Mammary epithelial cell (primary cell): ENCODE results near the gene SMARCD2.

ENCODE experiments used
- EZH2 ChIP-seq: IDR thresholded peaks from 2 replicates; pipeline ENCODE4 v1.6.1; 2012; ENCODE audit warnings: low read length, inconsistent platforms, borderline replicate concordance
- TF ChIP-seq, protein P1 (sequence below), 2 donors: IDR thresholded peaks in 1 of 2; conservative IDR thresholded peaks in 1 of 2; 2 replicates each; pipeline ENCODE4 v1.5.1; 2011 to 2012; ENCODE audit warnings: inconsistent platforms in 2 of 2, low read length in 2 of 2, mild to moderate bottlenecking in 2 of 2, control low read depth in 1 of 2, low read depth in 1 of 2; ENCODE audit not compliant: insufficient read depth in 1 of 2; ENCODE audit errors: extremely low read depth in 1 of 2

DNA sequence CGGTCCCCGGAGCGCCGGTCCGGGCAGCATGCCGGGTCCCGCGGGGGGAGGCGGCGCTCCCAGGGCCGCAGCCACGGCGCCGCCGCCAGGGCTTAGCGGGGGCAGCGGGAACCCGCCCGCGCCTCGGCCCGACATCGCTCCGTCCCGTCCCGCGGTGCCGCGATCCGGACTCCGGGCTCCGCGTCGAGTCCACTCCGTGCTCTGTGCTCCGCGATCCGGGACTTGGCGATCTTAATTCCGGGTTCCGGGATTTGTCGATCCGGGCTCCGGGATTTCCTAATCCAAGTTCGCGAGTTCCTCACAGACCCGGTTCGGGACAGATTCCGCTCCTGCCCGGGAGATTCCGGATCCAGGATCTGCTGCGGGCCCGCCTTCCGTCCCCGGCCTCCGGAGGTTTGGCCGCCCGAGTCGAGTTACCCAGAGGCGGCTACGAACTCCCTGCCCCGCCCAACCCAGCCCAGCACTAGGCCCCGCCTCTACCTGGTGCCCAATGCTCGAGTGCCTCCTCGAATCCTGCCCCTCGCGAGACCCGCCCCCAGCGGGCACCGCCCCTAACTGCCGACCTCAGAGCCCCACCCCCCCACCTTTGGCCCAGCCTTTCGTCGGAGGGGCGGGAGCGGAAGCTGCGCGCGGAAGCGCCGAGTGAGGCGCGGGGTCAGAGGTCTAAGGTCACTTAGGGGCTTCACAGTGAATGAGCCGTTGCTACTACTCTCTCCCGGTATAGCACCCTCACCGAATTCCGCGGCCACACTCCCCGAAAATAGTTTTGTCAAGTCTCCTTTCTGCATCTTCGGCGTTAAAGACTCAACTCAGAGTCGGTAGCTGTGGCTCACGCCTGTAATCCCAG lies at the start of gene SMARCD2:
- TF ChIP-seq, protein P1, sequence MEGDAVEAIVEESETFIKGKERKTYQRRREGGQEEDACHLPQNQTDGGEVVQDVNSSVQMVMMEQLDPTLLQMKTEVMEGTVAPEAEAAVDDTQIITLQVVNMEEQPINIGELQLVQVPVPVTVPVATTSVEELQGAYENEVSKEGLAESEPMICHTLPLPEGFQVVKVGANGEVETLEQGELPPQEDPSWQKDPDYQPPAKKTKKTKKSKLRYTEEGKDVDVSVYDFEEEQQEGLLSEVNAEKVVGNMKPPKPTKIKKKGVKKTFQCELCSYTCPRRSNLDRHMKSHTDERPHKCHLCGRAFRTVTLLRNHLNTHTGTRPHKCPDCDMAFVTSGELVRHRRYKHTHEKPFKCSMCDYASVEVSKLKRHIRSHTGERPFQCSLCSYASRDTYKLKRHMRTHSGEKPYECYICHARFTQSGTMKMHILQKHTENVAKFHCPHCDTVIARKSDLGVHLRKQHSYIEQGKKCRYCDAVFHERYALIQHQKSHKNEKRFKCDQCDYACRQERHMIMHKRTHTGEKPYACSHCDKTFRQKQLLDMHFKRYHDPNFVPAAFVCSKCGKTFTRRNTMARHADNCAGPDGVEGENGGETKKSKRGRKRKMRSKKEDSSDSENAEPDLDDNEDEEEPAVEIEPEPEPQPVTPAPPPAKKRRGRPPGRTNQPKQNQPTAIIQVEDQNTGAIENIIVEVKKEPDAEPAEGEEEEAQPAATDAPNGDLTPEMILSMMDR (conservative IDR thresholded peaks at IDR 0.05 in 1 of 2, IDR thresholded peaks at IDR 0.05 in 1 of 2; ENCODE audit: extremely low read depth in 1 of 2, insufficient read depth in 1 of 2, low read depth in 1 of 2, low read length in 2 of 2) = no peak
- no peak for TF ChIP-seq EZH2
